ENCODE data around the gene TLK2.

- TF ChIP-seq CTCF (IDR thresholded peaks at IDR 0.05) (no peak), POLR2A (IDR thresholded peaks at IDR 0.05) (no peak), EP300 (IDR thresholded peaks at IDR 0.05) (no peak)
Measured at GRCh38 chr17:62631086-62631935, 152.7 kb downstream of the TLK2 start.

Measured in suprapubic skin (tissue), 3 donors.